Measurements from ENCODE around the gene LIPC. TPM values are rescaled to one million over a fixed set of nuclear protein-coding genes. Genes with fewer than 3 reads are reported as not detected.

Gene LIPC
- polyA plus RNA-seq, 2 donors = 0.04 to 0.05 TPM

GRCh38 chr15:58415636-58416035, 16.2 kb upstream of the LIPC start:
- no peaks in the 10 kb centered on the region for H3K27me3 ChIP-seq (ENCODE audit: control insufficient read depth in 1 of 2, insufficient read depth in 2 of 2, low read length in 2 of 2)
- peaks cover 0 to 3% of the 10 kb centered on the region in 2 donors for H3K4me1 ChIP-seq (ENCODE audit: control insufficient read depth in 2 of 2, insufficient read depth in 2 of 2, low read length in 1 of 2)
- 88 to 93% methylated on average over 3 of the region's 3 CpGs for WGBS, 2 donors
- H3K4me3 ChIP-seq (ENCODE audit: low read depth in 1 of 2, low read length in 2 of 2) = no peak overlapping the region
- H3K9me3 ChIP-seq (ENCODE audit: control insufficient read depth in 2 of 2, insufficient read depth in 1 of 2, low read depth in 1 of 2, low read length in 1 of 2) = no peaks in the 10 kb centered on the region
- no peak overlapping the region for H3K27ac ChIP-seq (ENCODE audit: low read depth in 2 of 2, low read length in 1 of 2)
- H3K36me3 ChIP-seq (ENCODE audit: control insufficient read depth in 2 of 2, insufficient read depth in 2 of 2, low read length in 1 of 2) = no peaks in the 10 kb centered on the region

- Histone ChIP-seq H3K4me1 (ENCODE audit: control insufficient read depth in 2 of 2, insufficient read depth in 2 of 2, low read length in 1 of 2) (peaks cover 0 to 3% of the 10 kb centered on the region in 2 donors), H3K9me3 (ENCODE audit: control insufficient read depth in 2 of 2, insufficient read depth in 1 of 2, low read depth in 1 of 2, low read length in 1 of 2) (no peaks in the 10 kb centered on the region), H3K27ac (ENCODE audit: low read depth in 2 of 2, low read length in 1 of 2) (no peak overlapping the region), H3K36me3 (ENCODE audit: control insufficient read depth in 2 of 2, insufficient read depth in 2 of 2, low read length in 1 of 2) (no peaks in the 10 kb centered on the region), H3K4me3 (ENCODE audit: low read depth in 1 of 2, low read length in 2 of 2) (no peak overlapping the region), H3K27me3 (ENCODE audit: control insufficient read depth in 1 of 2, insufficient read depth in 2 of 2, low read length in 2 of 2) (no peaks in the 10 kb centered on the region)
- WGBS, 2 donors = 73 to 86% methylated on average over 5 of the region's 5 CpGs
Observed at GRCh38 chr15:58416963-58417362, 14.8 kb upstream of the LIPC start.

GRCh38 chr15:58418135-58418534, 13.7 kb upstream of the LIPC start:
- Histone ChIP-seq H3K4me3 (ENCODE audit: low read depth in 1 of 2, low read length in 2 of 2) (no peak overlapping the region), H3K4me1 (ENCODE audit: control insufficient read depth in 2 of 2, insufficient read depth in 2 of 2, low read length in 1 of 2) (peaks cover 0 to 3% of the 10 kb centered on the region in 2 donors), H3K9me3 (ENCODE audit: control insufficient read depth in 2 of 2, insufficient read depth in 1 of 2, low read depth in 1 of 2, low read length in 1 of 2) (no peaks in the 10 kb centered on the region), H3K27me3 (ENCODE audit: control insufficient read depth in 1 of 2, insufficient read depth in 2 of 2, low read length in 2 of 2) (no peaks in the 10 kb centered on the region), H3K36me3 (ENCODE audit: control insufficient read depth in 2 of 2, insufficient read depth in 2 of 2, low read length in 1 of 2) (no peaks in the 10 kb centered on the region), H3K27ac (ENCODE audit: low read depth in 2 of 2, low read length in 1 of 2) (no peak overlapping the region)
- 90 to 92% methylated on average over 1 of the region's 1 CpG for WGBS, 2 donors

- WGBS, 2 donors = 87 to 89% methylated on average over 11 of the region's 11 CpGs
- H3K4me3 ChIP-seq (ENCODE audit: low read depth in 1 of 2, low read length in 2 of 2) = no peak overlapping the region
- H3K9me3 ChIP-seq (ENCODE audit: control insufficient read depth in 2 of 2, insufficient read depth in 1 of 2, low read depth in 1 of 2, low read length in 1 of 2) = no peaks in the 10 kb centered on the region
- H3K27me3 ChIP-seq (ENCODE audit: control insufficient read depth in 1 of 2, insufficient read depth in 2 of 2, low read length in 2 of 2) = no peaks in the 10 kb centered on the region
- no peak overlapping the region for H3K27ac ChIP-seq (ENCODE audit: low read depth in 2 of 2, low read length in 1 of 2)
- H3K4me1 ChIP-seq (ENCODE audit: control insufficient read depth in 2 of 2, insufficient read depth in 2 of 2, low read length in 1 of 2) = peaks cover 0 to 6% of the 10 kb centered on the region in 2 donors
- no peaks in the 10 kb centered on the region for H3K36me3 ChIP-seq (ENCODE audit: control insufficient read depth in 2 of 2, insufficient read depth in 2 of 2, low read length in 1 of 2)
Observed at GRCh38 chr15:58419803-58420524, 11.8 kb upstream of the LIPC start.

- H3K27me3 ChIP-seq (ENCODE audit: control insufficient read depth in 1 of 2, insufficient read depth in 2 of 2, low read length in 2 of 2) = no peaks in the 10 kb centered on the region
- H3K4me3 ChIP-seq (ENCODE audit: low read depth in 1 of 2, low read length in 2 of 2) = no peak overlapping the region
- 55 to 66% methylated on average over 5 of the region's 5 CpGs for WGBS, 2 donors
- no peak overlapping the region for H3K27ac ChIP-seq (ENCODE audit: low read depth in 2 of 2, low read length in 1 of 2)
- peaks cover 0 to 6% of the 10 kb centered on the region in 2 donors for H3K4me1 ChIP-seq (ENCODE audit: control insufficient read depth in 2 of 2, insufficient read depth in 2 of 2, low read length in 1 of 2)
- H3K9me3 ChIP-seq (ENCODE audit: control insufficient read depth in 2 of 2, insufficient read depth in 1 of 2, low read depth in 1 of 2, low read length in 1 of 2) = no peaks in the 10 kb centered on the region
- no peaks in the 10 kb centered on the region for H3K36me3 ChIP-seq (ENCODE audit: control insufficient read depth in 2 of 2, insufficient read depth in 2 of 2, low read length in 1 of 2)
Observed at GRCh38 chr15:58420579-58421043, 11.2 kb upstream of the LIPC start.

GRCh38 chr15:58423205-58423604, 8.6 kb upstream of the LIPC start:
- peaks cover 0 to 6% of the 10 kb centered on the region in 2 donors for H3K4me1 ChIP-seq (ENCODE audit: control insufficient read depth in 2 of 2, insufficient read depth in 2 of 2, low read length in 1 of 2)
- H3K9me3 ChIP-seq (ENCODE audit: control insufficient read depth in 2 of 2, insufficient read depth in 1 of 2, low read depth in 1 of 2, low read length in 1 of 2) = no peaks in the 10 kb centered on the region
- no peaks in the 10 kb centered on the region for H3K27me3 ChIP-seq (ENCODE audit: control insufficient read depth in 1 of 2, insufficient read depth in 2 of 2, low read length in 2 of 2)
- 72 to 82% methylated on average over 6 of the region's 6 CpGs for WGBS, 2 donors
- no peak overlapping the region for H3K4me3 ChIP-seq (ENCODE audit: low read depth in 1 of 2, low read length in 2 of 2)
- no peak overlapping the region for H3K27ac ChIP-seq (ENCODE audit: low read depth in 2 of 2, low read length in 1 of 2)
- no peaks in the 10 kb centered on the region for H3K36me3 ChIP-seq (ENCODE audit: control insufficient read depth in 2 of 2, insufficient read depth in 2 of 2, low read length in 1 of 2)

GRCh38 chr15:58423831-58424608, 7.8 kb upstream of the LIPC start:
- Histone ChIP-seq H3K27ac (ENCODE audit: low read depth in 2 of 2, low read length in 1 of 2) (no peak overlapping the region), H3K36me3 (ENCODE audit: control insufficient read depth in 2 of 2, insufficient read depth in 2 of 2, low read length in 1 of 2) (no peaks in the 10 kb centered on the region), H3K4me3 (ENCODE audit: low read depth in 1 of 2, low read length in 2 of 2) (no peak overlapping the region), H3K4me1 (ENCODE audit: control insufficient read depth in 2 of 2, insufficient read depth in 2 of 2, low read length in 1 of 2) (peaks cover 0 to 6% of the 10 kb centered on the region in 2 donors), H3K27me3 (ENCODE audit: control insufficient read depth in 1 of 2, insufficient read depth in 2 of 2, low read length in 2 of 2) (no peaks in the 10 kb centered on the region), H3K9me3 (ENCODE audit: control insufficient read depth in 2 of 2, insufficient read depth in 1 of 2, low read depth in 1 of 2, low read length in 1 of 2) (no peaks in the 10 kb centered on the region)
- WGBS, 2 donors = 47 to 68% methylated on average over 9 of the region's 9 CpGs

GRCh38 chr15:58424722-58425121, 7.1 kb upstream of the LIPC start:
- H3K36me3 ChIP-seq (ENCODE audit: control insufficient read depth in 2 of 2, insufficient read depth in 2 of 2, low read length in 1 of 2) = no peaks in the 10 kb centered on the region

GRCh38 chr15:58425185-58425584, 6.6 kb upstream of the LIPC start:
- no peak overlapping the region for H3K27ac ChIP-seq (ENCODE audit: low read depth in 2 of 2, low read length in 1 of 2)
- no peak overlapping the region for H3K4me3 ChIP-seq (ENCODE audit: low read depth in 1 of 2, low read length in 2 of 2)
- H3K9me3 ChIP-seq (ENCODE audit: control insufficient read depth in 2 of 2, insufficient read depth in 1 of 2, low read depth in 1 of 2, low read length in 1 of 2) = no peaks in the 10 kb centered on the region
- WGBS, 2 donors = 60 to 79% methylated on average over 3 of the region's 3 CpGs
- H3K27me3 ChIP-seq (ENCODE audit: control insufficient read depth in 1 of 2, insufficient read depth in 2 of 2, low read length in 2 of 2) = no peaks in the 10 kb centered on the region
- H3K36me3 ChIP-seq (ENCODE audit: control insufficient read depth in 2 of 2, insufficient read depth in 2 of 2, low read length in 1 of 2) = no peaks in the 10 kb centered on the region
- peaks cover 0 to 4% of the 10 kb centered on the region in 2 donors for H3K4me1 ChIP-seq (ENCODE audit: control insufficient read depth in 2 of 2, insufficient read depth in 2 of 2, low read length in 1 of 2)

More at GRCh38 chr15:58424722-58425121, 7.1 kb upstream of the LIPC start:
- no peak overlapping the region for H3K27ac ChIP-seq (ENCODE audit: low read depth in 2 of 2, low read length in 1 of 2)
- H3K4me3 ChIP-seq (ENCODE audit: low read depth in 1 of 2, low read length in 2 of 2) = no peak overlapping the region
- peaks cover 0 to 4% of the 10 kb centered on the region in 2 donors for H3K4me1 ChIP-seq (ENCODE audit: control insufficient read depth in 2 of 2, insufficient read depth in 2 of 2, low read length in 1 of 2)
- H3K27me3 ChIP-seq (ENCODE audit: control insufficient read depth in 1 of 2, insufficient read depth in 2 of 2, low read length in 2 of 2) = no peaks in the 10 kb centered on the region
- no peaks in the 10 kb centered on the region for H3K9me3 ChIP-seq (ENCODE audit: control insufficient read depth in 2 of 2, insufficient read depth in 1 of 2, low read depth in 1 of 2, low read length in 1 of 2)
- WGBS, 2 donors = 80 to 89% methylated on average over 5 of the region's 5 CpGs
